H1 (cell line): ENCODE results near the gene PACSIN2.

Experiments
- BACH1 ChIP-seq: IDR thresholded peaks from 2 replicates; pipeline ENCODE4 v1.6.1; 2012; ENCODE audit warnings: low read length, improper control_type of control experiment
- GABPA ChIP-seq: IDR thresholded peaks from 2 replicates; pipeline ENCODE4 v1.6.1; 2011; ENCODE audit warnings: mild to moderate bottlenecking, low read length, moderate library complexity, borderline replicate concordance; ENCODE audit not compliant: insufficient read depth
- NANOG ChIP-seq: IDR thresholded peaks from 2 replicates; pipeline ENCODE4 v1.6.1; 2011; ENCODE audit warnings: low read length, low read depth, mild to moderate bottlenecking, inconsistent platforms; ENCODE audit not compliant: insufficient read depth, poor library complexity, severe bottlenecking
- TBP ChIP-seq: IDR thresholded peaks from 2 replicates; pipeline ENCODE4 v1.6.1; 2011; ENCODE audit warnings: low read depth, low read length, improper control_type of control experiment

GRCh38 chr22:42880815-42881214 lies 134.1 kb downstream of the PACSIN2 start:
- TF ChIP-seq NANOG (no peak), GABPA (no peak), BACH1 (no peak), TBP (no peak)
